ENCODE results near the gene PNLIPRP3. TPM values are rescaled to one million over a fixed set of nuclear protein-coding genes. Genes with fewer than 3 reads are reported as not detected.

The PNLIPRP3 gene
- polyA plus RNA-seq, 6 donors from 2014 or later = not detected

DNA sequence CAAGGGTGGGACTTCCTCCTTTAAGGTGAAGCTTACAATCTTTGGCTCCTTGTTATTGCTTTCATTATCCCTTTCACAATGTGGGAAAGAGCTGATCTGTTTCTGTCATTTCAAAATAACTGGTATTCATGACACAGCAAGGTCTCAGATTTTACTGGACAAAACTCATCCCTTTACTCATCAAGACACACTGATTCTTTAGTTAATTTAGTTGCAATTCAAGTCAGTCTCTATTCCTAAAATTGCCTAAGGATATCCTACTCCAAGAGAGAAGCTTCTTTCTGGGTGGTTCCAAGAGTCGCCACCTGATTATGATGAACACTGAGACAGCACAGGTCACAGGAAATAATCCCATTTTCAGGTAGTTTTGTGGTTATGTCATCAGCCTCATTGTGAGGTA, 5.8 kb upstream of the PNLIPRP3 start:
- DNase-seq (no peak), ATAC-seq (ENCODE audit: low read depth in 2 of 2) (no peak)
- Mint-ChIP-seq H3K4me1 (no peaks in the 10 kb centered on the region), H3K27me3 (no peaks in the 10 kb centered on the region), H3K27ac (no peak overlapping the region), H3K4me3 (no peak overlapping the region), H3K9me3 (peaks cover 0 to 4% (median 0%) of the 10 kb centered on the region in 7 donors), H3K36me3 (no peaks in the 10 kb centered on the region)

DNA sequence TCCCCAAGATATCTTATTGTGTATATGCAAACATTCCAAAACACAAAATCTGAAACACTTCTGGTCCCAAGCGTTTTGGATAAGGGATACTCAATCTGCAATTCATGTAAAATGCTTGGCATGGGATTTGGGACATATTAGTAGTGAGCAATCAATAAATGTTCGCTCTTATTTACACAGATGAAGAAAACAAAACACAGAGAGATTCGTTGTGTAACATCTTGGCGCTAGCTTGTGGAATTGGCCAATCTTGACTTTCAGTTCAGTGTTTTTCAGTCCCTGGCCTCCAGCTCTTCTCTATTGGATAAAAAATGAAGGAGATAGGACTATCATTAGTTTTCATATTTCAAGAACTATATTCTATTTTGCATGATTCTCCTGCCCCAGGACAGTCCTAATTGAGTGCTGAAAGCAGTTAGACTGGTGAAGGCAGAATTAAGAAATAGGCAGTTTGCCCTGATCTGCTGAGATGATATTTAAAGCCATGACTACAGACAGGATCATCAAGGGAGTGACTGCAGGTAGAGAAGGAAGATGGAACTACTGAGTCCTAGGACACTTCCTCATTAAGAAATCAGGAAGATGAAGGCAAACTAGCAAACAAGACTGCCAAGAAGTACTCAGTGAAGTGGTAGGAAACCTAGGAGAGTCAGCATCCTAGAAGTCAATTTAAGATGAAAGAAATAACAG, 1.8 kb downstream of the PNLIPRP3 start:
- Mint-ChIP-seq H3K27ac (no peak overlapping the region), H3K27me3 (no peaks in the 10 kb centered on the region), H3K9me3 (peaks cover 0 to 2% (median 0%) of the 10 kb centered on the region in 7 donors), H3K36me3 (no peaks in the 10 kb centered on the region), H3K4me1 (no peaks in the 10 kb centered on the region), H3K4me3 (no peak overlapping the region)
- DNase-seq = no peak
- ATAC-seq (ENCODE audit: low read depth in 2 of 2) = no peak

DNA sequence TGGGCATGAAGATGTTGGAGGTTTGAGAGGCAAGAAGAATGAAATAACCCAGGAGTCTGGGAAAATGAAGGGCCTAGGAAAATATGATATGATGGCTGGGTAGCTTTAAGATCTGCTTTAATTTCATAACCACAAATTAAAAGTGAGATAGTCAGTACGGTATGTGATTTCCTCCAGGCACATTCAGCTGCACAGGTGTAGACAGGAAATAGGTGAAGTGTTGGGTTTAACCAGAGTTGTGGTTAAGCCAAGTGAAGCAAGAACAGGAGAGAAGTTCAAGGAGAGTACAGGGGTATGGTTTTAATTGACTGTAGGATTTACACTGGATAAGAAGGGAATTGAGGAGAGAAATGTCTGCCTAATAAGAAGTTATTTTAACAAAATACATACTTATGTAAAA, 2.6 kb downstream of the PNLIPRP3 start:
- no peak overlapping the region for H3K27ac Mint-ChIP-seq
- ATAC-seq (ENCODE audit: low read depth in 2 of 2) (no peak), DNase-seq (no peak)
- no peaks in the 10 kb centered on the region for H3K4me1 Mint-ChIP-seq
- no peak overlapping the region for H3K4me3 Mint-ChIP-seq
- peaks cover 0 to 2% (median 0%) of the 10 kb centered on the region in 7 donors for H3K9me3 Mint-ChIP-seq
- H3K27me3 Mint-ChIP-seq = no peaks in the 10 kb centered on the region
- no peaks in the 10 kb centered on the region for H3K36me3 Mint-ChIP-seq

DNA sequence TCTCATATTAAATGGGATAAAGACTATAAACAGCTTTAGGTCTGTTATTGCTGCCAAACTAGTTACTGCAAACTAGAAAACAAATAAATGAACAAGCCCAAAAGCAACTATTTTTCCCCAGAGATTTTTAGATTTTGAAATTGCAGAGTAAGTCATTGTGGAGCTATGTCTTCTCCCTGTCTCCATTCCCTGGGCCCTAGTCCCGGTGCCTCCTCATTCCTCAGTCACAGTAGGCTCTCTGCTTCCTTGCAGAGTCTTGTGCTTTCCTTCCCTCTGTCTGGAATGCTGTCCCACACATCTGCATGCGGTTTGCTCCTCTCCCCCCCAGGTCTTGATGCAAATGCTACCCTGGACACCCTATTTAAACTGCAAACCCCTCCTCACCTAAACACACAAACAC, 4.0 kb downstream of the PNLIPRP3 start:
- H3K27ac Mint-ChIP-seq = no peak overlapping the region
- DNase-seq = no peak
- H3K27me3 Mint-ChIP-seq = no peaks in the 10 kb centered on the region
- no peaks in the 10 kb centered on the region for H3K9me3 Mint-ChIP-seq
- no peaks in the 10 kb centered on the region for H3K36me3 Mint-ChIP-seq
- ATAC-seq (ENCODE audit: low read depth in 2 of 2) = no peak
- H3K4me3 Mint-ChIP-seq = no peak overlapping the region
- H3K4me1 Mint-ChIP-seq = no peaks in the 10 kb centered on the region

DNA sequence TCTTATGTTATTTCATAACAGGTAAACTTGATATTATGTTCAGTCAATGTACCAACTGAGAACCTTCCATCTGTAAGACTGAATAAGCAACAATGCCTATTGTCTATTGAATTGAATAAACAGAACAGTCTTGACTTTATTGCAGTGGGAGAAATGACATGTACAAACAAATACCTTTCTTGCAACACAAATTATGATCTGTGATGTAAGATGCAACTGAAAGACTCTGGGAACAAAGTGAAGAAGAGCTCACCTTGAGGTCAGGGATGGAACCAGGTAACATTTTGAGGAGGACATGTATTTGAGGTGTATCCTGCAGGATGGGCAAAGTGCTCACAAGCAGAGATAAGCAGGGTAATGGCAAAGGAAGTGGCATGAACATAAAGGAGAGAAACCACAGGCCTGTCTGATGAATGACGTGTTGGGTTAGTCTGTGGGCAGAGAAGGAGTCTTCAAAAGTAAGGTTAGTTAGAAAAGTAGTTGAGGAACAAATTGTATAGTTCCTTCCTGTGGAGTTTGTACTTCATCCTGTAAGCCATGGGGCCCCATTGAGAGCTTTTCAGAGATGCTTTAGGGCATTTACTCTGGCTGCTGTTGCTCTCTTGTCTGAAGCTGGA, 9.5 kb downstream of the PNLIPRP3 start:
- no peak overlapping the region for H3K4me3 Mint-ChIP-seq
- H3K36me3 Mint-ChIP-seq = no peaks in the 10 kb centered on the region
- ATAC-seq (ENCODE audit: low read depth in 2 of 2) = no peak
- H3K9me3 Mint-ChIP-seq = peaks cover 0 to 5% (median 0%) of the 10 kb centered on the region in 7 donors
- no peak for DNase-seq
- H3K4me1 Mint-ChIP-seq = no peaks in the 10 kb centered on the region
- no peak overlapping the region for H3K27ac Mint-ChIP-seq
- no peaks in the 10 kb centered on the region for H3K27me3 Mint-ChIP-seq

DNA sequence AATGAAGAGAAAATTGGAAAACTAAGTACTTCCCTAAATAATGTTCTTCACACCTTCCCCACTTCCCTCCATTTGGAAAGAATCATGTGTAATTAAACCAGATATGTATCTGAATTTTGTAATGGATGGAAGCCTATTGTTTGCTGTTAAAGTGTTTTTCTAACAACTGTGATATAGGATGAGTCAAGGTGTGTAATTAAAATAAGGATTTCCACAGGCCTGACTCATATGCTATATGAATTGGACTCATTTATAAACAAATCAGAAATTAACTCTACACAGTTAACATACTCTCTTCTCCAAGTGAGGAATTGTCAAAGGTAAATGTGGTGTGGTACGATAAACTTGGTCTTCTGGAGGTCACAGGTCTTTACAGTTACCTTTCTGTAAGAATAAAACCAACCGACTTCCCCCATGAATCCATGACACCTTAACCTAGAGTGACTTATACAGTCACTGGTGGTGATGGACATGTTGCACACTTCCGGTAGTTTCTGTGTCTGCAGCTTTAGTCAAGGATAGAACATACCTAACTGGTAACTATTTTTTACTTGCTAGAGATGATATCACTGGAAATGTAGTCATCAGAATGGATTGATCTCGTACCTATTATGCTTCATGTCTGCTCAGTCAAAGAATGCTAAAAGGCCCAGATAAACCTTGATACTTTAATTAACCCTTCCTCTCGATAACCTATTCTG, 12.8 kb downstream of the PNLIPRP3 start:
- Mint-ChIP-seq H3K9me3 (peaks cover 0 to 5% (median 0%) of the 10 kb centered on the region in 7 donors), H3K36me3 (no peaks in the 10 kb centered on the region), H3K27ac (peak overlapping the region in 1 of 6 donors; percentile 30), H3K4me1 (no peaks in the 10 kb centered on the region), H3K27me3 (no peaks in the 10 kb centered on the region), H3K4me3 (no peak overlapping the region)
- ATAC-seq (ENCODE audit: low read depth in 2 of 2) (no peak), DNase-seq (no peak)

DNA sequence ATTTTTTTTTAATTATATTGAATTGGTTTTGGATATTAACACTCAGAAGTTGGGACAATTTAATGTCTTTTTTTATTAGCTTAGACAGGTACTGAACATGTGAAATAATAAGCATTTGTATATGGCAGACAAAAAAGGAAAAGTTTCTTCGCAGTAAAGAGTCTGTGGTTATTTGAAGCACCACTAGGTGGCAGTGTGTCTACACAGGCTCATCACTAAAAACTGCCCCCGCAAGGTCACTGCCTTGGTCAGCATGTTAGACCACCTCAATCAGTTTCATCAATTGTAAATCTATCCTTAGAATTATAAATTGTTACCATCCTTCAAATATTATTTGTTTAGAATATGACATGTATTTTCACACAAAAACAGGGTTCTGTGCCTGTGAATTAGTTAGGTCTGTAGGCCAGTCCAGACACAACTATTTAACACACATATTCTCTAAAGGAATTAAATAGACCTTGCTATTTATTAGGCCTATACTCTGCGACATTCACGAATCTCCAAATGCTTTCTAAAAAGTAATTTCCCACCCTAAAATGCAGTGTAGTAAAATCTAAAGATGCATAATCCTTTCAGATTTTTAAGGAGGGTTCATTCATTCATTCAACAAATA, 17.0 kb downstream of the PNLIPRP3 start:
- Mint-ChIP-seq H3K27ac (no peak overlapping the region), H3K4me3 (no peak overlapping the region)
- DNase-seq = no peak

DNA sequence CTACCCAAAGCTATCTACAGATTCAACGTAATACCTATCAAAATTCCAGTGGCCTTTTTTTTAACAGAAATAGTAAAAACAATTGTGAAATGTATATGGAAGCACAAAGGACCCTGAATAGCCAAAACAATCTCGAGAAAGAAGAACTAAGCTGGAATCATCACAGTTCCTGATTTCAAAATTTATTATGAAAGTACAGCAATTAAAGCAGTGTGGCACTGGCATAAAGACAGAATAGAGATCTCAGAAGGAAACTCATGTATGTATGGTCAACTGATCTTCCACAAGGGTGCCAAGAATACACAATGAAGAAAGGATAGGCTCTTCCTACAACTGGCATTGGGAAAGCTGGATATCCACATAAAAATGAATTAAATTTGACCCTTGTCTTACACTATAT, 23.2 kb downstream of the PNLIPRP3 start:
- DNase-seq = no peak
- H3K27me3 Mint-ChIP-seq = no peaks in the 10 kb centered on the region
- H3K36me3 Mint-ChIP-seq = no peaks in the 10 kb centered on the region
- H3K27ac Mint-ChIP-seq = no peak overlapping the region
- H3K4me1 Mint-ChIP-seq = no peaks in the 10 kb centered on the region
- peaks cover 2 to 22% (median 8%) of the 10 kb centered on the region in 7 donors for H3K9me3 Mint-ChIP-seq
- no peak overlapping the region for H3K4me3 Mint-ChIP-seq
- no peak for ATAC-seq (ENCODE audit: low read depth in 2 of 2)

More for the DNA sequence above, 17.0 kb downstream of the PNLIPRP3 start:
- peaks cover 0 to 2% (median 0%) of the 10 kb centered on the region in 7 donors for H3K9me3 Mint-ChIP-seq
- H3K27me3 Mint-ChIP-seq = no peaks in the 10 kb centered on the region
- H3K36me3 Mint-ChIP-seq = no peaks in the 10 kb centered on the region
- no peak for ATAC-seq (ENCODE audit: low read depth in 2 of 2)
- H3K4me1 Mint-ChIP-seq = no peaks in the 10 kb centered on the region

DNA sequence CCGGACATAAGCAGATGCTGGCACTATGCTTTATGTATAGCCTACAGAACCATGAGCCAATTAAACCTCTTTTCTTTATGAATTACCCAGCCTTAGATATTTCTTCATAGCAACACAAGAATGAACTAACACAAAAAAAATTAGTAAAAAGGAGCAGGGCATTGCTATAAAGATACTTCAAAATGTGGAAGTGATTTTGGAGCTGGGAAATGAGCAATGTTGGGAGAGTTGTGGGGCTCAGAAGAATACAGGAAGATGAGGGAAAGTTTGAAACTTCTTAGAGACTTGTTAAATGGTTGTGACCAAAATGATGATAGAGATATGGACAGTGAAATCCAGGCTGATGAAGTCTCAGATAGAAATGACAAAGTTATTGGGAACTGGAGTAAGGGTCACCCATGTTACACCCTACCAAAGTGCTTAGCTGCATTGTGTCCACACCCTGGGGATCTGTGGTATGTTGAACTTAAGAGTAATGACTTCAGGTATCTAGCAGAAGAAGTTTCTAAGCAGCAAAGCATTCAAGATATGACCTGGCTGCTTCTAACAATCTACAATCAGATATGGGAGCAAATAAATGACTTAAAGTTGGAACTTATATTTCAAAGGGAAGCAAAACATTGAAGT, 24.2 kb downstream of the PNLIPRP3 start:
- H3K9me3 Mint-ChIP-seq = peaks cover 2 to 22% (median 8%) of the 10 kb centered on the region in 7 donors
- no peak overlapping the region for H3K27ac Mint-ChIP-seq
- no peaks in the 10 kb centered on the region for H3K4me1 Mint-ChIP-seq
- H3K4me3 Mint-ChIP-seq = no peak overlapping the region
- no peaks in the 10 kb centered on the region for H3K36me3 Mint-ChIP-seq
- DNase-seq (no peak), ATAC-seq (ENCODE audit: low read depth in 2 of 2) (no peak)
- H3K27me3 Mint-ChIP-seq = no peaks in the 10 kb centered on the region

DNA sequence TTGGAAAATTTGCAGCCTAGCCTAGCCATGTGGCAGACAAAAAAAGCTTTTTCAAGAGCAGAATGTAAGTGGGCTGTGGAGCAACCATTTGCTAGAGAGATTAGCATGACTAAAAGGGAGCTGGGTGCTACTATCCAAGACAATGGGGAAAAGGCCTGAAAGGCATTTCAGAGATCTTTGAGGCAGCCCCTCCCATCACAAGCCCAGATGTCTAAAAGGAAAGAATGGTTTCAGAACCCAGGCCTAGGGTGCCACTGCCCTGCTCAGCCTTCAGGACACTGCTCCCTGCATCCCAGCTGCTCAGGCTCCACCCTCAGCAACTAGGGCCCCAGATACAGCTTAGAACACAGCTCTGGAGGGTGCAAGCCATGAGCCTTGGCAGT, 24.7 kb downstream of the PNLIPRP3 start:
- DNase-seq = no peak
- no peak for ATAC-seq (ENCODE audit: low read depth in 2 of 2)
- peaks cover 0 to 22% (median 8%) of the 10 kb centered on the region in 7 donors for H3K9me3 Mint-ChIP-seq
- H3K27ac Mint-ChIP-seq = no peak overlapping the region
- H3K4me3 Mint-ChIP-seq = no peak overlapping the region
- no peaks in the 10 kb centered on the region for H3K27me3 Mint-ChIP-seq
- no peaks in the 10 kb centered on the region for H3K36me3 Mint-ChIP-seq
- no peaks in the 10 kb centered on the region for H3K4me1 Mint-ChIP-seq

DNA sequence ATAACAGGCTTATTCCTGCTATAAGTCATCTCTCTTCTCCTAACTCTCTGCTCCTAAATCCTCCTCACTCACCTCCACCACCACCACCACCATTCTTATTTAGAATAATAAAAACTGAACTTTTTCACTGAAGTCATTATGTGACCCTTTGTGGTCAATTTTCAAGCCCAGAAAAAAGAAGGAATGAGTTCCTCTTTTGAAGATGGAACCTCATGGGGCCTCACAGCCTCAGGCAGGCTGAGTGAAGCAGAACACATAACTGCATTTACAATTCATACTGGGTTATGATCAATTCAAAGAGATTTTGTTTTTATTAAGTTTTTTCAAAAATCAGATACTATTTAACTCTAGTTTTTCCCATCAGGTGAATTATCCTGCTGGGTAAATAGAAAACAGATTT, 29.8 kb downstream of the PNLIPRP3 start:
- Mint-ChIP-seq H3K27ac (no peak overlapping the region), H3K4me1 (no peaks in the 10 kb centered on the region), H3K36me3 (no peaks in the 10 kb centered on the region), H3K27me3 (peaks cover 0 to 11% (median 6%) of the 10 kb centered on the region in 3 donors), H3K4me3 (no peak overlapping the region), H3K9me3 (peaks cover 0 to 8% (median 4%) of the 10 kb centered on the region in 7 donors)
- DNase-seq = no peak
- ATAC-seq (ENCODE audit: low read depth in 2 of 2) = no peak

DNA sequence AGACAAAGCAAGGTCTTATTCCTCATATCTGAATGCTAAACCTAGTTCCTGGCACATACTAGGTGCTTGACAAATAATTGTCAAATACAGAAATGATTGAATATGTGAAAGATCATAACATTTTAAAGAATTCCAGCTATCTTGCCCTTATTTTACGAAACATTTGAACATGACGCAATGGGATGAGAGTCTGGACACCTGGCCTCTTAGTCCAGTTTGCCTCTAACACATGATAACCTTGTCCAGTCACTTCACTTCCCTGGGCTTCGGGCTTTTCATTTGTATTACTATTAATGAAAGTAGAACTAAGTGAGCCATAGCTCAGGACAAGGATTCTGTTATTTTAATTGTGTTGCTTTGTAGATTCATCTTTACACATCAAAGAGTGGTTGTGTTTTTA, 32.6 kb downstream of the PNLIPRP3 start:
- Mint-ChIP-seq H3K4me3 (no peak overlapping the region), H3K27ac (no peak overlapping the region), H3K27me3 (peaks cover 0 to 11% (median 6%) of the 10 kb centered on the region in 3 donors), H3K9me3 (peaks cover 0 to 4% (median 0%) of the 10 kb centered on the region in 7 donors), H3K36me3 (no peaks in the 10 kb centered on the region), H3K4me1 (no peaks in the 10 kb centered on the region)
- DNase-seq (no peak), ATAC-seq (ENCODE audit: low read depth in 2 of 2) (no peak)

DNA sequence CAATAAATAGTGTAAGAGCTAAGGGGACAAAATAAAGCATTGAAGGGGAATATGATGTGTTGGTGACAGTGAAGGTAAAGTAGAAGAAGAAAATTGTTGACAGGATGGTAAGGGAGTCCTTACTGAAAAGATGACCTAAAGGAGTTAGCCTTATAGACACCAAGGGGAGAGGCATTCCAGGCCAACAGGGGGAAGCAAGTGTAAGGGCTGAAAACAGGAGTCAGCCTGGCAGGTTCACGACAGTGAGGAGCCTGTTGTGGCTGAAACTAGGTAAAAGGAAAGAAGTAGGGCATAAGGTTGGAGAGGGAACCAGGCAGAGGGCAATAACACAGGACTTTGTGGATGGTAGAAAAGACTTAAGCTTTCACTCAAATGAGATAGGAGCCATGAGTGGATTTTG, 34.0 kb downstream of the PNLIPRP3 start:
- Mint-ChIP-seq H3K27me3 (peaks cover 0 to 11% (median 6%) of the 10 kb centered on the region in 3 donors), H3K36me3 (no peaks in the 10 kb centered on the region), H3K27ac (no peak overlapping the region), H3K9me3 (peaks cover 0 to 3% (median 0%) of the 10 kb centered on the region in 7 donors), H3K4me1 (no peaks in the 10 kb centered on the region), H3K4me3 (no peak overlapping the region)
- ATAC-seq (ENCODE audit: low read depth in 2 of 2) (no peak), DNase-seq (no peak)
